Stimulated activated CD8-positive, alpha-beta memory T cell treated with anti-CD3 and anti-CD28 coated beads, Interleukin-12 subunit alpha, Interleukin-12 subunit beta, amount 100 ng/mL, for 4 hours (primary cell): Measurements from ENCODE around the gene MBTPS1.
A peak's percentile ranks its signal among the peaks of the same experiment; 100 is the strongest.

ENCODE experiments used
- DNase-seq: peaks from one replicate; pipeline ENCODE4 v3.0.0-alpha.2; 2020; ENCODE audit warnings: low read depth

Gene MBTPS1

DNA sequence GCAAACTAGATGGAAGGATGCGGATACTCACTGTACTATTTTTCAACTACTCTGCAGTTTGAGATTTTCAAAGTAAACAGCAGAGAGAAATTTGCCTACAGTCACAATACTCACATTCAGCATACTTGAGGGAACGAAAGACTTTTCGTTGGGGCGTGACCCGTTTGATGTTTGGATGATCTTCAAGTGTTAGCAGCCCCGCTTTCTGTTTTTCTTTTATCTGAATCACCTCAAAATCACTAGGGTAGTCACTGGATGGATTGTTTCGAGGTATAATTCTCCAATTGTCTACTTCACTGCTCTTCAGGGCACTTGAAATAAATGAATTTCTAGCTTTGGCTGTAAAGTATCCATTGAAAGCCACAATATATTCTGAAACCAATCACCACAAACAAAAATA, 17.8 kb downstream of the MBTPS1 start:
- DNase-seq: no peak

DNA sequence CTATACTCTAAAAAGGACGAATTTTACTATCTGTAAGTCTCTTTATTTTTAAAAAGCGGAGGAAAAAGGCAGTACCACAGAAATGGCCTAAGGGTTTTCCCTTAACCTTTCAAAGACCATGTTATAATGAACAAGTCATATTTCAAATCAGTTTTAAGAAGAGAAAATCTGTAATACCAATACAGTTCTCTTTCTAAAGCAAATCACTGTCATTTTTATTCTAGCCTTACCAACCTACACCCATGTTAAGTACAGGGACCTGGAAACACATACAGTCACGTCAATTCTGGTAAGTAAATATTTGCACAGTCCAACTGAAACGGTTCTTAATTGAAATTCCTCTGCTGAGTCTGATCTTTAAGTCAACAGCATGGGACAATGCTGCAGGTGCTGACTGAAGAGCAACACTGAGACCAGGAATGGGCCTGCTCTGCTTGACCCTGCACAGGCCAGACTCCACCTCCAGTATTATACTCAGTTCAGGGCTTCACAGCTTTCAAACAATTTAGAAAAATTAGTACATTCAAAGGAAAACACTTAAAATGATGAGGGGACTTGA, 20.2 kb downstream of the MBTPS1 start:
- DNase-seq: no peak

DNA sequence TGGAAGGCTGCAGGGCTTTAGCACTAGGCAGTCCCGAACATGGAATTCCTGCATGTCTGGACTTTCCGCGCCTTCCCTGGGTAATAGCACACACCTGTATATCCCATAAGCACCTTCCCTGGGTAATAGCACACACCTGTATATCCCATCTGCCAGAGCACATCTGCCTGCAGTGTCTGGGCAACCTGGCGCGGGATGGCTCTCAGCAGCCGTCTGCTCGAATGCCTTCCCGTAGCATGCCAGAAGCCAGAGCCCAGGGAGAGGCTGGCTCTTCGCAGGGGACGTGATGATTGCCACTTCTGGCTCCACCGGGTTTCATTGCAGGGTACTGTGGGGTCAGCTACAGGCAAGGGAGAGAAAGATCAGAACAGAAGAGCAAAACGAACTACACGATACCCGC, 21.3 kb downstream of the MBTPS1 start:
- no peak for DNase-seq

DNA sequence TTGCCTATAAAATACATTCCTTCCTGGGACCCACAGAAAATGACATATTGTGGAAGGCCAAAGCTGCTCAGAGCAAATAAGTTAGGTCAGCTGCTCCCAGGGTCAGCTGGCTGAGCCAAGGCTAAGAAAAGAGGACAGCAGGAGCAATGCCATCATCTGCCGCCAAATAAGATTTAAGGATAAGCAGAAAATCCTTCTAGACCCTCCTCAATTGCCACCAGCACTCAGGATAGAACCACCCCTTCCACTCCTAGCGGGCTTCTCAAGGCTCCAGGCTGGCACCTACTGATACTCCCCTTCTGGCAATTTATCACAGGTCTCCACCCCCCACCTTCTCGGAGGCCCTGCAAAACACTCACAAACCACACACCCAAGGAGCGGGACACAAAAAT, 22.9 kb downstream of the MBTPS1 start:
- no peak for DNase-seq

DNA sequence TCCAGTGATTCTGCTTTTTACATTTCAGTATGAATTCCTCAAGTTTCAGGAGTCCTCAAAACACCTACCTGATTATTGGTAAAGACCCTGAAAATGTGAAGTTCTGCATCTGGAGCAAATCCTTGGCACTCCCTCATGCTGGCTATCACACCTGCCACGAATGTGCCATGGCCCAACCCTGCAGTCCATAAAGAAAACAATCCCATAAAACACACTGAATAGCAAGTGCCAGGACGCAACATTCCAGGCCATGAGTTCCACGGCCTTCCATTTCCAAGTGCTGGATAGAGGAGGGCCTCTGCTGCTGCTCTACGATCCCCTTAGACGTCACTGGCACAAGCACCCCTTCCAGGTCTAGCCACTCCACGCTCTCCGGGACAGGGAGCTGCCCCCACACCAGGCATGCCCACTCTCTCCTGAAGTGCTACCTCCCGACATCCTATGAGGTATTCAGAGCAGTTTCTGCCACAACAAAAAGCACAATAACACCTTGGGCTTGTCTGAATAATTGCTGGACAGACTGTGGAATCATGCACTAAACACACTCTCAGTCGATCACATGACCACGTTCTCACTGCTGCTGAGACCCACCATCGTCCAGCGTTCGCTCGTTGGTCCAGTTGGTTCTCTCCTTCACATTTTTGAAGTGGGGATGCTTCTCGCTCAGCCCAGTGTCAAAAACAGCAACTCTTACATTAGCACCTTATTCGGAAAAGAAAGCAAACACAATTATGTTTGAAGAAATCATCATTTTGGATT, 23.4 kb downstream of the MBTPS1 start:
- DNase-seq: no peak

DNA sequence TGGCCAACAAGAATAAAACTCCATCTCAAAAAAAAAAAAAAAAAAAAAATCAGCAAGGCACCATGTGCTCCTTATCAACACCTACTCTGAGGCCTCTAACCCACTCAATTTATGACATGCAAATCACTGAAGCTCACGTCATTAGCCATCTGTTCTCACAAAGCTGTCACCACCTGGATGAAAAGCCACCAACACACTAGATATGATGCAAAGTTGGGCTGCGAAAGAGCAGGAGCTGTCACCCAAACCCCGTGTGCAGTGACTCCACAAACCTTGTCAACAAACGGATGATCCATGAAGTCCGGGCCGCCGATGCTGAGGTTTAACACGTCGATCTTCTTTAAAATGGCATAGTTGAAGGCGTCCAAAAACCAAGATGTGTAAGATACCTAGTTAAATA, 25.3 kb downstream of the MBTPS1 start:
- DNase-seq: no peak

DNA sequence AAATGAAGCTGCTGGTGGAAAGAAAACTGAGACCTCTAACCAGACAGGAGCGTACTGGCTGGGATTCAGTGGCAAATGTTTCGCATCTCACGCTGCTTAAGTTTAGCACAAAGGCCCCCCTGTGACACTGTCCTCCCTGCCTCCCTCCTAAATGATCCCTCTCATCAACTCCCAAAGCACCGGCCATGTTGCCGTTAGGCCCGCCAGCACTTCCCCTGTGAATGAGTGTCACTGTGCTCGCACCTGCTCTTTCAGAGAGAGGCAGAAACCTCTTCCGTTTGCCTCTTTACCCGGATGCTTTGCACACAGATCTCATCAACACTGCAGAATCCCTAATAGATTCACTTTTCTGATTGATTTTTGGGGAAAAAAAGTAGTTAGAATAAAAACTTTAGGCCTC, 26.5 kb downstream of the MBTPS1 start:
- no peak for DNase-seq

DNA sequence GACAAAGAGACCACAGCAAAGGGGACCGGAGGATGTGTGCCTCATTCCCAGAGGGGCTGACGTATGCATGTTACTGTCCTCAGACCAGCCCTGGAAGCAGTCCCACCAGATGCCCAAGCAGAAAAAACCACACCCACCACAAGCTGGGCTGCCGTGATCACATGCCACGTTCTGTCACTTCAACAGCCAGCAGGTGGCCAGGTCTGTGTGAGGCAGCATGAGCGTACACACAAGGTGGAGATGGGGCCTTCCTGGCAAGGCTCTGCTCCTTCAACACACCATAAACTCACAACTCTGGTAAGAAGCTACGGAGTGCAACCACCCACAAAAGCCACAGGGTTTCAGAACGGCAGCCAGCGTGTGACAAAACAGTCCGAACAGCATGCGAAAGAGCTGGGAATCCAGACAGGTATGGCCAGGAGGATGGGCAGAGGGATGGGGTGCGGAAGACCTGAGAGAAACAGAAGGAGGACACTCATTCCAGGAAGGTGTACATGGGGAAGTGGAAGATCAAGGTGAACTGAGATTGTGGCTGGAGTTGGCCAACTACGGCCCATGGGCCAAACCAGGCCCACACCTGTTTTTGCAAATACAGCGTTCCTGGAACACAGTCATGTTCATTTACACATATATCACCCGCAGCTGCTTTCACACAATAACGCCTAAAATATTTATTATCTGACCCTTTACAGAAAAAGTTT, 27.9 kb downstream of the MBTPS1 start:
- DNase-seq: peak; percentile 15

DNA sequence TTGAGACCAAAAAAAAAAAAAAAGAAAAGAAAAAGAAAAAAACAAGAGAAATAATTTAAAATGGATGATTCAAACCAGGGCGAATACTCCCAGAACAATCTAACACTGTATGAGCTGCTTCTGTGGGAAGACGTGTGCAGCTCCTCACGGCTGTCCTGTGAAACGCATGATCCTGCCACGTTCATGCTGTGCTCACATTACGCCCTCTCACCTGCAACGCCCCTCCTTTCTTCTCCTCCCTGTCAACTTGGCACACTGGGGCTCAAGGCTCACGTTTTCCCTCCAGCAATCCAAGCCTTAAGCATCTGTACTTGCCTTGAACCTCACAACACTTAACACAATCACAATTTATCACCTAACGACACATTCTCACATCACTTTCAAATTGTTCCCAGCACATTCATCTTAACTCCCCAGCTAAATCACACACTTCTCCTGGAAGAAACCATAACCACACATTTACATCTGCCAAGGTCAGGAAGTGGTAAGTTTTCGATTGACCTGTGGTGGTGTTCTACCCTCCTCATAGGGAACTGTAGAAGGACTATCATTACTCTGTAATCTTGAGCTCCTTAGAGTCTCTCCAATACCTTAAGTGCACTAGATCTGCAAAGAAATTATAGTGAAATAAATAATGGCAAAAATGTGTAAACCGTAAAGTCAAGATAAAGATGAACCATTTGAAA, 29.1 kb downstream of the MBTPS1 start:
- no peak for DNase-seq

DNA sequence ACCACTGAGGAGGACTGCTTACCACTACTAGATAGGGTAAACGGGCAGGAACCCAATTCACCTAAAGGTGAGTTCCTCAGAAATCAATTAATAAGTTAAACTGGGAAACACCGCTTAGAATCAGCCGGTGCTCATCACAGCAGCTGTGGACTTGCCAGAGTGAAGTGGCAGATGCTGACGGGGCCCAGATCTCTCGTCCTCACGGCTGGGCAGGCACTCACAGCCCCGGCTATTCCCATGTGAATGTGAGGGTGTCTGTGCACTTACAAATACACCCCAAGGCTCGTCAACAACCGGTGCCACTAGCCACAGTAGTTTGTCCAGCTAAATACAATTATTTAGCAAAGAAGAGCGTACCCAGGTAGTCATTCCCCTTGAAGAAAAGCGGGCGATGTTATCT, 29.7 kb downstream of the MBTPS1 start:
- DNase-seq: no peak

DNA sequence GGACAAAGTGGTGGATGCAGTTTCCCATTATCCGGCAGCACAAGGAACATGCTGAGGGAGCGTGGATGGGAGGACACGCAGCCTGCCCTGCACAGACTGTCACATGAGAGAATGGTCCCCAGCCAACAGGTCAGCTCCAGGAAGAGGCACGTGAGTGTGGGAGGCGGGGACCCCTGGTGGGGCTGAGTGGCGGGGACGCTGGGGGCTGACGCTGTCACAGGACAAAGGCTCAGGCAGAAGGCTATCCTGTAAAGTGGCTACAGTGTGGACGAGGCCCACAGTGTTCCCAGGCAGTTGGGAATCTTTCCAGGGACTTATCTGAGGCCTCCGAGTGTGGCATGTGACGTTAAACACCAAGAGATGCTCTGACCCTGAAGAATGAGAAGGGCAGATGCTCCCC, 30.4 kb downstream of the MBTPS1 start:
- DNase-seq: no peak

DNA sequence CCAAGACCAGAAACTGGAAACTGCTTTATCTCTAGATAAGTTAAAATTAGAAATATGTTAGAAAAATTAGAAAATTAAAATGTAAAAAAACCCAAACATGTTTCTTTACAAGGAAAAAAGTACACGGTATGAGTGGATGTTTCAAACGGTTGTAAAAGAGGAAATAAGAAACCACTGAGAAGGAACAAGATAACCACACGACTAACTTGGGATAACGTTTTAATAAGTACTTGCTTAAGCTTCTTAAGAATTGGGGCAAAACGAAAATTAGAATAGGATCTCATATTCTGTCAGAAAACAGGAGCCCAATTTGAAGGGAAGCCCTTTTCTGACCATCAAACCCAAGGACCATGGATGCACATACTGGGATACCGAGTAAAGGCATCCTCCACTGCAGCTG, 31.0 kb downstream of the MBTPS1 start:
- no peak for DNase-seq

DNA sequence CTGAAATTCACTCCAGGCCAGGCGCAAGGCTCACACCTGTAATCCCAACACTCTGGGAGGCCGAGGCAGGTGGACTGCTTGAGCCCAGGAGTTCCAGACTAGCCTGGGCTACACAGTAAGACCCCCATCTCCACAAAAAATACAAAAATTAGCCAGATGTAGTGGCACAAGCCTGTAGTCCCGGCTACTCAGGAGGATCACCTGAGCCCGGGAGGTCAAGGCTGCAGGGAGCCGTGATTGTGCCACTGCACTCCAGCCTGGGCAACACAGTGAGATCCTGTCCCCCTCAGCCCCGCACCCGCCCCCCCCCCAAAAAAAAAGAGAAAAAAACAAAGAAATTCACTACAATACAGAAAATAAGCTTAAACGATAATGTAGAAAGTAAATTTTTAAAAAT, 31.5 kb downstream of the MBTPS1 start:
- DNase-seq: no peak

DNA sequence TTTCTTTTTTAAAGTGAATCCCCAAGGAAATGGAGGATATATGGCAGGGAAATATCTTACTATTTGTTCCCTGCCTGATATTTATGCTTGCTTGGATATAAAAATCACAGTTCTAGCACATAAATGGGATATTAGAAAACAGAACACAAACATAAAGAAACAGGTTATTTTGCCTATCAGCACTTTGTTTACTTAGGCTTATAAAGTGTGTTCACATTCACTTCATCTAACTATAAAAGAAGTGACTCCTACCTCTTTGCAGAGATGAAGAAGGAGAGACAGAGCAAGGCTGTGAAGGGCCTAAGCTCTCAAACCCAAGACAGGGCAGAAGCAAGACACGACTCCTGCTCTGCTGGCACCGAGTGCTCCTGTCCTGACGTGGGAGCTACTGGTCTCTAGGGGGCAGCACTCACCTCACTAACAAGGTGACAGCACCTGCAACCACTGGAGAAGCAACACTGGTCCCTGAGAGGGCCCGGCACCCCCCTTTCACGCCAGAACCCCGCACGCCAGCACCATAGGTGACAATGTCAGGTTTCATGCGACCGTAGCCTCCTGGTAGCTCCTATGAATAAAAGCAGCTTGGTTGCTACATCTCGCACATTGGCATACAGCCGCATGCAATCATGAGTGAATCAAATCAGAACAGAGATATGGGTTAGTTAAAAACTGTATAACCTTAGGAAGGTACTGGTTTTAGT, 32.0 kb downstream of the MBTPS1 start:
- peak; percentile 22 for DNase-seq

DNA sequence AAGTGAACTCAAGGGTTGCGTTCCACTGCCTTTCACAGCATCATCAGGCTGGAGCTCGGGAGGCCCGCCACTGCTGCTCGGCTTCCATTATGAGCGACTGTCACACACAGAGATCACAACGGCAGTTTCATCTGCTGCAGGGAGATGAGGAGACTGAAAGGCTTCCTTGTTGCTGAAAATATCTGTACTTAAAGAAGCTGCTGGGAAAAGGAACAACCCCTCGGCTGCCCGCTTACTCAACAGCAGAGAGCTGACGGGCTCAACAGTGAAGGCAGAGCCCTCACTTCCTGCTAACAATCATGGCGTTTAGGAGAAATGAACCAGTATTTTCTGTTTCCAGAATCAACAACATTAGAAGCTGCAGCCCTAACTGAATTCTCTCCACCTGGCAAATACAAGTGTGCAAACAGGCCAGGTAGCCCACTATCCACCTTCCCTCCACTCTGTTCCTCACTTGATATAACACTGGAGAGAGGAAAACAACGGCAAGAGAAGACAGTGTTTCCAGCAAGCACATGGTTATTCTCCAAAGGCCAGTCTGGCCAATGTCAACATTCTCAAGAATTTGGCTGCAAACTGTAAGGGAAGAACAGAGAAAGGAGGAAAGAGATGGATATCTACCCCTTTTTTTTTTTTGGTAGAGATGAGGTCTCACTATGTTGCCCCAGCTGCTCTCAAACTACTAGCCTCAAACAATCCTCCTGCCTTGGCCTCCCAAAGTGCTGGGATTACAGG, 33.7 kb downstream of the MBTPS1 start:
- no peak for DNase-seq

DNA sequence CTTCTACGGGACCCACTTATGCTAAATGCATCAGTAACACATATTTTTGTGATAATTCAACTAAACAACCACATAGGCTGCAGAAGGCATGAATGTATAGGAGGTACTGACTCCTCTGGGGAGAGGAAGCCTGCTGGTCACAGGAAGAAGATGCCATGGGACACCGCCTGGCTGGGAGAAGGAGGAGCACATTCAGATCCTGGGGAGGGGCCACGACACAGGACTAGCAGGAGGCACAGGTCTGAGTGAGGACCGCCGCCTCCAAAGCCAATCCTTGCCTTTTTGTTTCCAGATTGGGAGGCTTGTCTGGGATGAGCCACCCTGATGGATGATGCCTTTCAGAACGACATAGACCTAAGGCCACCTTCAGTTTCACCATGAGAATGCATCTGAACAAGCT, 34.6 kb downstream of the MBTPS1 start:
- no peak for DNase-seq

DNA sequence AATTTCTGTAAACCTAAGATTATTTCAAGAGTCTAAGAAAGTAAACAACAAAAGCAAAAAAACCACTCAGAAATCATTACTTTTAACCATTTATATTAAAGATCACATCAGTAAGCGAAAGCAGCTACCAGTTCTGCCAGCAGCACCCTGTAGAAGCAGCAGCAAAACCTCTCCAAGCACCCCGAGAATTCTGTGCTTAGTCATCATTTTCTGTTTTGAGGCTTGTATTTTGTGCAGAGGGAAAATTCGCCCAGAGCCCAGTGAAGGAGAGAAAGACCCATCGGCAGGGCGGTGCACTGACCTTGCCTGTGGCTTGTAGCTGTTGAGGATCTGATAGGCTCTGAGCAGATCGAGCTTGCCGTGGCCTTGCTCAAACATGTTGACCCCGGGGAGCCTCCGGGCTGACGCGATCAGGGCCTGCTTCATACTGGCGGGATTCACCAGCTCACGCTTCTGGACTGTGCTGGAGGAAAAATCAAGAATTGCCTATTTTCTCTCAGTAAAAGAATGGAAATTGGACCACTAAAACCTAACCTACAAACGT, 35.2 kb downstream of the MBTPS1 start:
- DNase-seq: no peak

DNA sequence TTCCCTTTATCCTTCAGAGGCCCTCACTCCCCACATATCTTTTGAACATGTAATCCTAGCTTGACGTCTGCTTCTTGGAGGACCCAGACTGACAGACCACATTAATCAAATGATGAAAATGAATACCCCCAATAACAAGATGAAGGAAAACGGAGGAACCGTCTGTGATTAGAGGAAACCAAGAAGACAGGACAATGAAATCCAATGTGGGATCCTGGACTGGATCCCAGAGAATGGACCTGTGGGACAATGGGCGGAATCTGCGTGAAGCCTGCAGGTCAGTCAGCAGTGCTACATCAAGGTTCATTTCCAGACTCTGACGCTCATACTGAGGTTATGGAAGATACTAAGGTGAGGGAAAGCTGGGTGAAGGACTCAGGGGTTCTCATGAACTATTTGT, 35.9 kb downstream of the MBTPS1 start:
- no peak for DNase-seq

DNA sequence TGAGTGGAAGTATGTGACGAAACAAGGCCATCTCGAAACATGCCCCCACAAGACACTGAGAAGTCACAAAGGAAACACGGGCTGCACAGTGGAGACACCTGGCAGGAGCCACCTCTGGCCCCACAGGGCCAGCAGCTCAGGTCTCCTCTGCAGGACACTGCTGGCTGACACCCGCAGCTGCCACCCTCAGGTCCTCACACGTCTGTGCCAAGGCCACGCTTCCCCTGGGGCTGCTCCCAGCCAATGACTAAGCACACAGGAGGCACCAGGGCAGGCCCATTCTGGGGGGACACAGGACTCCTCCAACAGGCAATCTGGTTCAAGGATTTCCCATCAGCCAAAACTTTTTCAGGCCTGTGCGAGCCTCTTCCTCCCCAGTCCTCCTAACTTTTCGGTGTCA, 36.4 kb downstream of the MBTPS1 start:
- no peak for DNase-seq

DNA sequence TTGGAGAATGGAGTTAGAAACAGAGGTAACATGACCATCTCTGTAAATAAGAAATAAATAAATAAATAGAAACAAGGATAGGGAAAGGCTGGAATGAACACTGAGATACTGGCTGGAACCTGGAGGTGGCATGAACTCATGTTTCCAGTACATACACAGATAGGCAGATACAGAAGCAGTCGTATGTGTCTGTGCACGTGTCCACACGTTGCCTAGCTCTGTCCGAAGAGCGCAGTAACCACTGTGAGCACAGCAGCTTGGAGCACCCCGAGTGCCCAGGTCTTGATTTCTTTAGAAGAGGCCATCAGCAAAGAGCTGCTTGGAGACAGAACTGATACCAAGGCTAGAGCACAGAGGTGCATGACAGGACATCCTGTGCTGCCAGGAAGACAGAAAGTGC, 37.1 kb downstream of the MBTPS1 start:
- DNase-seq: no peak

DNA sequence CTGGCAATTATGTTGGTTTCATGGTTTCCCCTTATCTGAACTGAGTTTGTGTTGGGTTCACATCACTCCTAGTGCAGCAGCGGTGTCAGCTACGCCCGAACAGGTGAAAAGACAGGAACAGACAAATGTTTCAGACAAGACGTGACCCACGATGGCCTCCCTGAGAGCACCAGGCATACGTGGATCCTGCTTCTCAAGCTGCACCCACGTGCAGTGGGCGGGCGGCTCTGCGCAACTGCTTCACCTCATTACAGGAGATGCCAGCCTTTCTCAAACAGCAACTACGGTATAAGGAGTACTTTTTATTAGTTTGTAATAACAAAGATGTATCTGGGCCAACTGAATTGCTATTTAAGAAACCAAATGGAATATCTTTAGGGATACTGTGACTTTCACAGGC, 41.4 kb downstream of the MBTPS1 start:
- no peak for DNase-seq
